ENCODE measurements around the gene CHMP5.

Gene CHMP5

GRCh38 chr9:33320230-33320567, 55.4 kb downstream of the CHMP5 start:
- DNase-seq: no peak

GRCh38 chr9:33320568-33321261, 55.9 kb downstream of the CHMP5 start:
- no peak for DNase-seq

GRCh38 chr9:33329117-33329563, 64.3 kb downstream of the CHMP5 start:
- no peak for DNase-seq

- no peak for DNase-seq
Observed at GRCh38 chr9:33329979-33330378, 65.1 kb downstream of the CHMP5 start.

- DNase-seq: no peak
Observed at GRCh38 chr9:33331377-33331891, 66.6 kb downstream of the CHMP5 start.

Data from effector CD8-positive, alpha-beta T cell (primary cell).